OCI-LY1 (cell line): ENCODE data around the gene AKT3.

Source experiments
- CTCF ChIP-seq: fragments of 200-600 bp; sonication (generic), shearing (Covaris generic); IDR thresholded peaks from 2 replicates; pipeline ENCODE4 v1.5.1; 2017; ENCODE audit warnings: mild to moderate bottlenecking, antibody characterized with exemption, low read length, moderate library complexity, mixed read lengths
- EZH2 ChIP-seq: fragments of 200-600 bp; sonication (generic), shearing (Covaris generic); IDR thresholded peaks from 2 replicates; pipeline ENCODE4 v1.8.0; 2017; ENCODE audit warnings: borderline replicate concordance, mixed run types, mild to moderate bottlenecking, antibody characterized with exemption, low read length, moderate library complexity, mixed read lengths

GRCh38 chr1:243457363-243457982, 392.6 kb downstream of the AKT3 start:
- TF ChIP-seq CTCF = no peak
- no peak for TF ChIP-seq EZH2
